ENCODE data around the gene UQCRQ. TPM values are rescaled to one million over a fixed set of nuclear protein-coding genes. Genes with fewer than 3 reads are reported as not detected.

The UQCRQ gene
- total and polyA plus RNA-seq, 9 of the 15 experiments (the other 6 are each of a cell fraction or from before 2014, with no cell fraction given) = 235 to 2,421 (median 883) TPM

DNA sequence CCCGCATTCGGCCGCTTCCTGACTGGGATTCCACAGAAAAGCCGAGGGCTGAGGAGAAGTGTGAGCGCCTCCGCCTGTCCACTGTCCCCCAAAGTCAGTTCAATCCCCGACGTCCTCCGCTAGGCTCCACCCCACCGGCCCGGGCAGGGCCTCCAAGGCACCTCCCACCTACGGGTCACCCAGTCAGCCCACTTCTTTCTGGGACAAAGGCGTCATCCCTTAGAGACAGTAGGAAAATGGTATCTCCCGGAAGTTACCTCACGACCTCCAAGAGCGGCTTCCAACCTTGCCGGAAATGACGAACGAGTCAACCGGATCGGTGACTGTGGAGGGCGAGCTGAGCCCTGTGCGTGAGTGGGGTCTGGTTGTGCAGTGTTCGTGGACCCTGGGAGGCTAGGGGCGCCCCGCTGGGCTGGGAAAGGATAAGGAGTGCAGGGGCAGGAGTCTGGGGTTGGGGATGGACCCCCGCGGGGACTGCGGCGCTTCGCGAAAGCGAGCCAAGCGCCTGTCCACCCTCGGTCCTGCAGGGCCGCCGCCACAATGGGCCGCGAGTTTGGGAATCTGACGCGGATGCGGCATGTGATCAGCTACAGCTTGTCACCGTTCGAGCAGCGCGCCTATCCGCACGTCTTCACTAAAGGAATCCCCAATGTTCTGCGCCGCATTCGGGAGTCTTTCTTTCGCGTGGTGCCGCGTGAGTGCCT lies at the start of gene UQCRQ, which contains the start of gene GDF9 (continued):
- TF ChIP-seq RFX5 (IDR thresholded peaks at IDR 0.05; ENCODE audit: low read depth, low read length) = no peak
- TF ChIP-seq SNIP1 (IDR thresholded peaks at IDR 0.05; ENCODE audit: low read depth) = no peak
- TF ChIP-seq, protein P1, sequence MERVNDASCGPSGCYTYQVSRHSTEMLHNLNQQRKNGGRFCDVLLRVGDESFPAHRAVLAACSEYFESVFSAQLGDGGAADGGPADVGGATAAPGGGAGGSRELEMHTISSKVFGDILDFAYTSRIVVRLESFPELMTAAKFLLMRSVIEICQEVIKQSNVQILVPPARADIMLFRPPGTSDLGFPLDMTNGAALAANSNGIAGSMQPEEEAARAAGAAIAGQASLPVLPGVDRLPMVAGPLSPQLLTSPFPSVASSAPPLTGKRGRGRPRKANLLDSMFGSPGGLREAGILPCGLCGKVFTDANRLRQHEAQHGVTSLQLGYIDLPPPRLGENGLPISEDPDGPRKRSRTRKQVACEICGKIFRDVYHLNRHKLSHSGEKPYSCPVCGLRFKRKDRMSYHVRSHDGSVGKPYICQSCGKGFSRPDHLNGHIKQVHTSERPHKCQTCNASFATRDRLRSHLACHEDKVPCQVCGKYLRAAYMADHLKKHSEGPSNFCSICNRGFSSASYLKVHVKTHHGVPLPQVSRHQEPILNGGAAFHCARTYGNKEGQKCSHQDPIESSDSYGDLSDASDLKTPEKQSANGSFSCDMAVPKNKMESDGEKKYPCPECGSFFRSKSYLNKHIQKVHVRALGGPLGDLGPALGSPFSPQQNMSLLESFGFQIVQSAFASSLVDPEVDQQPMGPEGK (CRISPR knock-in tag; IDR thresholded peaks at IDR 0.05; ENCODE audit: borderline replicate concordance) = no peak
- TF ChIP-seq LCOR (CRISPR knock-in tag; IDR thresholded peaks at IDR 0.05) = peak; percentile 95
- TF ChIP-seq CCNT2 (IDR thresholded peaks at IDR 0.05; ENCODE audit: borderline replicate concordance, extremely low read depth, insufficient read length, low read depth, low read length) = no peak
- TF ChIP-seq COPS2 (conservative IDR thresholded peaks at IDR 0.05) = no peak
- no peak for TF ChIP-seq SPI1 (IDR thresholded peaks at IDR 0.05; ENCODE audit: borderline replicate concordance, low read depth, low read length)
- TF ChIP-seq ZKSCAN1 (IDR thresholded peaks at IDR 0.05; ENCODE audit: low read depth, low read length) = peak; percentile 100
- no peak for TF ChIP-seq HDAC8 (tag; IDR thresholded peaks at IDR 0.05)
- TF ChIP-seq ILF3 (IDR thresholded peaks at IDR 0.05; ENCODE audit: borderline replicate concordance) = no peak
- TF ChIP-seq ZNF165 (CRISPR knock-in tag; IDR thresholded peaks at IDR 0.05; ENCODE audit: borderline replicate concordance) = no peak
- TF ChIP-seq, protein P2, sequence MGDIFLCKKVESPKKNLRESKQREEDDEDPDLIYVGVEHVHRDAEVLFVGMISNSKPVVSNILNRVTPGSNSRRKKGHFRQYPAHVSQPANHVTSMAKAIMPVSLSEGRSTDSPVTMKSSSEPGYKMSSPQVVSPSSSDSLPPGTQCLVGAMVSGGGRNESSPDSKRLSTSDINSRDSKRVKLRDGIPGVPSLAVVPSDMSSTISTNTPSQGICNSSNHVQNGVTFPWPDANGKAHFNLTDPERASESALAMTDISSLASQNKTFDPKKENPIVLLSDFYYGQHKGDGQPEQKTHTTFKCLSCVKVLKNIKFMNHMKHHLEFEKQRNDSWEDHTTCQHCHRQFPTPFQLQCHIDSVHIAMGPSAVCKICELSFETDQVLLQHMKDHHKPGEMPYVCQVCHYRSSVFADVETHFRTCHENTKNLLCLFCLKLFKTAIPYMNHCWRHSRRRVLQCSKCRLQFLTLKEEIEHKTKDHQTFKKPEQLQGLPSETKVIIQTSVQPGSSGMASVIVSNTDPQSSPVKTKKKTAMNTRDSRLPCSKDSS (IDR thresholded peaks at IDR 0.05; ENCODE audit: low read depth, partially characterized antibody) = no peak
- TF ChIP-seq SMAD4 (CRISPR knock-in tag; conservative IDR thresholded peaks at IDR 0.05) = no peak; the same call in 1 of the 2 replicates
- no peak; the same call in 1 of the 2 replicates for TF ChIP-seq ELF2 (CRISPR knock-in tag; IDR thresholded peaks at IDR 0.05)
- TF ChIP-seq ZNF699 (CRISPR knock-in tag; IDR thresholded peaks at IDR 0.05; ENCODE audit: insufficient replicate concordance) = no peak
- TF ChIP-seq, protein P3, sequence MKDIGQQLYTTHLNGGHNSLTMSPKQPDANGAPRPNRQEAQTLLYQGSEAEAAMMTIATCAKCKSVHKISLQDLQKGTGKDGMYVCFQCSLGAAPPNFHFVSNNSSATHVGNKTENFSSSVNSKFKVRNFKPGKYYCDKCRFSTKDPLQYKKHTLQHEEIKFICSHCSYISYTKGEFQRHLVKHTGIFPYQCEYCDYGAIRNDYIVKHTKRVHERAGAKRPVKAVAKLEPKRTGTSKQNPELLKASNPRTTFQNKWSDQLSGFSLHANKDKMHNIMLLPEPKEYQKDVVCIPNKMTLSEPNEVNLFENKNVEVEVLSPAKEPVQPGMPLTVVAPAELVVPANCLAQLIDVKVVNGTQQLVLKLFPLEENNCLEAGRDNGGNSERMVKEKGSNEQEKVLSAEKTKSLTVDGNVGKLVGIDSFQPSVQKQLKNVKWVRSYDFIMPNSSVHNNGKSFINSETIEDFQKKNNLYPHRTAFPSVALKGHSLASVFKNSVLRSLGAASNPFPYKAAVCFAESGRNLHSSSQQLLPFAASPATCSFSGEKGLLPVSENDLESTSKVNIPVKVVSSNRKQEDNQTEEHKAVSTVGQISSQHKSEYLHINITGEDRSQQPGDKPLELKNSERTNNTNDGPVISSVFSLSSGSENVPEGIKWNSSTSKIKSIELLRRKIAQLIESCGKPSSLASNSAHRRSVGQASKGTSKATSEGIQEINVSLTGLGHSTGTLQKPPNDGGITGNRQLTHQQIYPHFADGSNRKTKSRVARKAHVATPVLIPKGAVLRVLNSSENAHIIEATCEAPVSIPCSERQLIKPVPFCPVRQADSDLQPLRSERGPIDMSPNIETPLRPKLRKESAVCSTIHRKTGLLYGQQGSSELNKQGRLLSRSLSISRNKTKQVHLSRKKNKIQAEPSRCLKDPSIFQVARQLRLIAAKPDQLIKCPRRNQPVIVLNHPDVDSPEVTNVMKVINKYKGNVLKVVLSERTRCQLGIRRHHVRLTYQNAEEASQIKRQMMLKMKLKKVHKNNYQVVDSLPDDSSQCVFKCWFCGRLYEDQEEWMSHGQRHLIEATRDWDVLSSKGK (CRISPR knock-in tag; IDR thresholded peaks at IDR 0.05) = no peak
- TF ChIP-seq, protein P4, sequence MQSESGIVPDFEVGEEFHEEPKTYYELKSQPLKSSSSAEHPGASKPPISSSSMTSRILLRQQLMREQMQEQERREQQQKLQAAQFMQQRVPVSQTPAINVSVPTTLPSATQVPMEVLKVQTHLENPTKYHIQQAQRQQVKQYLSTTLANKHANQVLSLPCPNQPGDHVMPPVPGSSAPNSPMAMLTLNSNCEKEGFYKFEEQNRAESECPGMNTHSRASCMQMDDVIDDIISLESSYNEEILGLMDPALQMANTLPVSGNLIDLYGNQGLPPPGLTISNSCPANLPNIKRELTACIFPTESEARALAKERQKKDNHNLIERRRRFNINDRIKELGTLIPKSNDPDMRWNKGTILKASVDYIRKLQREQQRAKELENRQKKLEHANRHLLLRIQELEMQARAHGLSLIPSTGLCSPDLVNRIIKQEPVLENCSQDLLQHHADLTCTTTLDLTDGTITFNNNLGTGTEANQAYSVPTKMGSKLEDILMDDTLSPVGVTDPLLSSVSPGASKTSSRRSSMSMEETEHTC (IDR thresholded peaks at IDR 0.05) = no peak
- no peak for TF ChIP-seq MTA2 (IDR thresholded peaks at IDR 0.05; ENCODE audit: low read depth)
- peak; percentile 28; the same call in 1 of the 2 replicates for TF ChIP-seq ZBTB1 (CRISPR knock-in tag; IDR thresholded peaks at IDR 0.05; ENCODE audit: borderline replicate concordance, low read depth)
- no peak for TF ChIP-seq ZNF184 (CRISPR knock-in tag; IDR thresholded peaks at IDR 0.05)
